ENCODE measurements around the gene GARNL3. TPM values are rescaled to one million over a fixed set of nuclear protein-coding genes. Genes with fewer than 3 reads are reported as not detected.
A peak's percentile ranks its signal among the peaks of the same experiment; 100 is the strongest.

GARNL3 gene
- total and polyA plus RNA-seq, 2 experiments from 2014 or later, result 8.7 to 21.9 TPM

GRCh38 chr9:127396253-127396807 lies 131.8 kb downstream of the GARNL3 start:
- peak overlapping the region; percentile 67 for H2AFZ ChIP-seq
- no peaks in the 10 kb centered on the region for H3K9me2 ChIP-seq (ENCODE audit: insufficient read depth)
- ATAC-seq (no peak; the same call in 2 of the 3 replicates), DNase-seq (ENCODE audit: low spot score) (no peak)
- Mint-ChIP-seq H3K36me3 (ENCODE audit: low read depth) (peaks cover 3% of the 10 kb centered on the region; the same call in 1 of the 3 replicates), H3K4me1 (peaks cover 13% of the 10 kb centered on the region), H3K9me3 (no peaks in the 10 kb centered on the region), H3K27me3 (ENCODE audit: insufficient read depth, low read depth, poor library complexity) (peaks cover 6% of the 10 kb centered on the region), H3K27ac (peak overlapping the region; percentile 94), H3K4me3 (peak overlapping the region; percentile 85)
- H3K79me2 ChIP-seq (replicated peaks; ENCODE audit: insufficient read depth), result peaks cover 17% of the 10 kb centered on the region
- H3K27me3 ChIP-seq (ENCODE audit: insufficient read depth), result 0 out of 2 replicates have a peak, but pooled peaks cover 13% of the 10 kb centered on the region
- H3K4me3 ChIP-seq, result peak overlapping the region; percentile 55
- no peaks in the 10 kb centered on the region; the same call in 1 of the 2 replicates for H3F3A ChIP-seq (replicated peaks; ENCODE audit: low read depth)
- peaks cover 9% of the 10 kb centered on the region for H3K4me1 ChIP-seq (ENCODE audit: insufficient read depth)
- TF ChIP-seq EZH2phosphoT487 (IDR thresholded peaks at IDR 0.05; ENCODE audit: unreplicated experiment) (no peak), ZNF462 (CRISPR knock-in tag; IDR thresholded peaks at IDR 0.05) (no peak), REST (IDR thresholded peaks at IDR 0.05; ENCODE audit: unreplicated experiment) (no peak), CREB1 (CRISPR knock-in tag; IDR thresholded peaks at IDR 0.05; ENCODE audit: low read depth) (no peak), ETS1 (IDR thresholded peaks at IDR 0.05) (no peak), EZH2 (IDR thresholded peaks at IDR 0.05; ENCODE audit: low read depth, unreplicated experiment) (no peak), ZNF331 (CRISPR knock-in tag; IDR thresholded peaks at IDR 0.05; ENCODE audit: low read depth) (no peak), NANOG (IDR thresholded peaks at IDR 0.05; ENCODE audit: borderline replicate concordance) (no peak), CTCF (conservative IDR thresholded peaks at IDR 0.05; ENCODE audit: low read depth in 2 of 2) (no peak), POLR2AphosphoS5 (IDR thresholded peaks at IDR 0.05; ENCODE audit: low read depth) (no peak; the same call in 1 of the 2 replicates), ZNF114 (CRISPR knock-in tag; IDR thresholded peaks at IDR 0.05) (no peak), JUNB (IDR thresholded peaks at IDR 0.05; ENCODE audit: unreplicated experiment) (no peak), STAT1 (IDR thresholded peaks at IDR 0.05; ENCODE audit: unreplicated experiment) (no peak)
- peak overlapping the region; percentile 87 for H3K4me2 ChIP-seq
- H3K36me3 ChIP-seq (ENCODE audit: insufficient read depth), result no peaks in the 10 kb centered on the region; the same call in 1 of the 2 replicates
- no peak overlapping the region for H3K27ac ChIP-seq (ENCODE audit: low read depth)
- peaks cover 5% of the 10 kb centered on the region; the same call in 1 of the 2 replicates for H4K20me1 ChIP-seq (replicated peaks; ENCODE audit: insufficient read depth)
